Activated naive CD8-positive, alpha-beta T cell (primary cell): ENCODE data around the gene HOXB3.
A peak's percentile ranks its signal among the peaks of the same experiment; 100 is the strongest.
"Not testable (repeated sequence)": the region's sequence is repeated elsewhere in the genome, so short reads cannot be mapped to it uniquely, and the experiment has no call there.

Experiments used
- H3K27ac Mint-ChIP-seq: one replicate; pipeline ENCODE4 v1.8.0; 2021; ENCODE audit warnings: mixed read lengths
- H3K27me3 Mint-ChIP-seq: one replicate; pipeline ENCODE4 v1.8.0; 2021; ENCODE audit warnings: mixed read lengths
- H3K36me3 Mint-ChIP-seq: one replicate; pipeline ENCODE4 v1.8.0; 2021; ENCODE audit warnings: mixed read lengths
- H3K4me1 Mint-ChIP-seq: one replicate; pipeline ENCODE4 v1.8.0; 2021; ENCODE audit warnings: low read depth, mixed read lengths
- H3K4me3 Mint-ChIP-seq: one replicate; pipeline ENCODE4 v1.8.0; 2021; ENCODE audit warnings: mild to moderate bottlenecking, mixed read lengths
- H3K9me3 Mint-ChIP-seq: one replicate; pipeline ENCODE4 v1.8.0; 2021; ENCODE audit warnings: low read depth, mixed read lengths

Gene HOXB3

DNA sequence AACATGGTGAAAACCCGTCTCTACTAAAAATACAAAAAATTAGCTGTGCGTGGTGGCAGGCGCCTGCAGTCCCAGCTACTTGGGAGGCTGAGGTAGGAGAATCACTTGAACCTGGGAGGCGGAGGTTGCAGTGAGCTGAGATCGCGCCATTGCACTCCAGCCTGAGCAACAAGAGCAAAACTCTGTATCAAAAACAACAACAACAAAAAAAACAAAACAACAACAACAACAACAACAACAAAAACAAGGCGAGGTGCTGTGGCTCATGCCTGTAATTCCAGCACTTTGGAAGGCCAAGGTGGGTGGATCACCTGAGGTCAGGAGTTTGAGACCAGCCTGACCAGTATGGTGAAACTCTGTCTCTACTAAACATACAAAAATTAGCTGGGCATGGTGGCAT, 80.3 kb downstream of the HOXB3 start:
- not testable (repeated sequence) for H3K36me3 Mint-ChIP-seq
- H3K4me1 Mint-ChIP-seq = peaks cover 37% of the 10 kb centered on the region

GRCh38 chr17:48506246-48506645, 83.8 kb downstream of the HOXB3 start:
- Mint-ChIP-seq H3K4me1 (peaks cover 19% of the 10 kb centered on the region), H3K4me3 (no peak overlapping the region), H3K36me3 (no peaks in the 10 kb centered on the region), H3K27ac (no peak overlapping the region), H3K27me3 (peaks cover 14% of the 10 kb centered on the region), H3K9me3 (no peaks in the 10 kb centered on the region)

More for the DNA sequence above, 80.3 kb downstream of the HOXB3 start:
- not testable (repeated sequence) for H3K9me3 Mint-ChIP-seq, H3K27ac Mint-ChIP-seq, H3K4me3 Mint-ChIP-seq
- H3K27me3 Mint-ChIP-seq = peaks cover 13% of the 10 kb centered on the region

GRCh38 chr17:48505788-48506187, 84.3 kb downstream of the HOXB3 start:
- Mint-ChIP-seq H3K27ac (peak overlapping the region; percentile 41), H3K4me1 (peaks cover 16% of the 10 kb centered on the region), H3K36me3 (no peaks in the 10 kb centered on the region), H3K27me3 (peaks cover 14% of the 10 kb centered on the region), H3K4me3 (no peak overlapping the region), H3K9me3 (no peaks in the 10 kb centered on the region)

- H3K27ac Mint-ChIP-seq = no peak overlapping the region
- peaks cover 10% of the 10 kb centered on the region for H3K4me1 Mint-ChIP-seq
- H3K27me3 Mint-ChIP-seq = peaks cover 17% of the 10 kb centered on the region
- no peak overlapping the region for H3K4me3 Mint-ChIP-seq
- H3K36me3 Mint-ChIP-seq = no peaks in the 10 kb centered on the region
- H3K9me3 Mint-ChIP-seq = no peaks in the 10 kb centered on the region
Observed at GRCh38 chr17:48504953-48505352, 85.1 kb downstream of the HOXB3 start.

- H3K4me3 Mint-ChIP-seq = no peak overlapping the region
- H3K9me3 Mint-ChIP-seq = no peaks in the 10 kb centered on the region
- no peak overlapping the region for H3K27ac Mint-ChIP-seq
- H3K27me3 Mint-ChIP-seq = peaks cover 17% of the 10 kb centered on the region
- no peaks in the 10 kb centered on the region for H3K36me3 Mint-ChIP-seq
- H3K4me1 Mint-ChIP-seq = peaks cover 10% of the 10 kb centered on the region
Observed at GRCh38 chr17:48503747-48504146, 86.3 kb downstream of the HOXB3 start.

DNA sequence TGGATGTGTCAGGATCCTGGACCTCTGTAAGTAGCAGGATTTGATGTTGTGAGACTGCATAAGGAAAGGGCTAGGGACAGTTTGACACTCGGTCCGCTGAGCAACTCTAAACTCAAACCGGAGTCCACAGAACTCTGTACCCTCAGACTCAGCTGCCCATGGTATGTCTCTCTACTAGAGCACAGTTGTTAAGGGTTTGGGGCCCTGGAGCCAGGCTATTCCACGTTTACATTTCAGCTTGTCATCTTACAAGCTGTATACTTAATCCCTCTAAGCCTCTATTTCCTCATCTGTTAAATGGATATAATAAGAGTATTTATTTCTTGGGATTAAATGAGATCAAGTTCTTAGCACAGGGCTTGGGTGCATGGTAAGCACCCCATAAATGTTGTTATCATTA, 87.1 kb downstream of the HOXB3 start:
- Mint-ChIP-seq H3K27ac (no peak overlapping the region), H3K27me3 (peaks cover 14% of the 10 kb centered on the region), H3K4me3 (no peak overlapping the region), H3K4me1 (peaks cover 10% of the 10 kb centered on the region), H3K9me3 (no peaks in the 10 kb centered on the region), H3K36me3 (no peaks in the 10 kb centered on the region)

DNA sequence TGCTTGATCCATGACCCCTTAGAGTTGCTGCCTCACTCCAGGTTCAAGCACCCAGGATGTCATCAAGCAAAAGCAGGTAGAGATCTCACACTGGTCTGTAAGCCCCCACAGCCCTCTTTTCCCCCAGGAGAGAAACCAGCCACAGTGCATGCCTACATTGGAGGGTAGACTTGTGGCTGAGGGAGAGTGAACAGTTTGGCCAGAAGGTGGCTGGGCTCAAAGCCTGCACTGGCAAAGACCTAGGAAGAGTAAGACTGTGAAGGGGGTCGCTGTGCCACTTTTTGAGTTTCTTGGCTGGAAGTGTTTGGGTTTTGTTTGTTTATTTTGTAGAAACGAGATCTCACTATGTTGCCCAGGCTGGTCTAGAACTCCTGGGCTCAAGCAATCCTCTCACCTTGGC, 87.7 kb downstream of the HOXB3 start:
- no peaks in the 10 kb centered on the region for H3K36me3 Mint-ChIP-seq
- H3K4me3 Mint-ChIP-seq = no peak overlapping the region
- peaks cover 14% of the 10 kb centered on the region for H3K27me3 Mint-ChIP-seq
- no peak overlapping the region for H3K27ac Mint-ChIP-seq
- peaks cover 10% of the 10 kb centered on the region for H3K4me1 Mint-ChIP-seq
- no peaks in the 10 kb centered on the region for H3K9me3 Mint-ChIP-seq

DNA sequence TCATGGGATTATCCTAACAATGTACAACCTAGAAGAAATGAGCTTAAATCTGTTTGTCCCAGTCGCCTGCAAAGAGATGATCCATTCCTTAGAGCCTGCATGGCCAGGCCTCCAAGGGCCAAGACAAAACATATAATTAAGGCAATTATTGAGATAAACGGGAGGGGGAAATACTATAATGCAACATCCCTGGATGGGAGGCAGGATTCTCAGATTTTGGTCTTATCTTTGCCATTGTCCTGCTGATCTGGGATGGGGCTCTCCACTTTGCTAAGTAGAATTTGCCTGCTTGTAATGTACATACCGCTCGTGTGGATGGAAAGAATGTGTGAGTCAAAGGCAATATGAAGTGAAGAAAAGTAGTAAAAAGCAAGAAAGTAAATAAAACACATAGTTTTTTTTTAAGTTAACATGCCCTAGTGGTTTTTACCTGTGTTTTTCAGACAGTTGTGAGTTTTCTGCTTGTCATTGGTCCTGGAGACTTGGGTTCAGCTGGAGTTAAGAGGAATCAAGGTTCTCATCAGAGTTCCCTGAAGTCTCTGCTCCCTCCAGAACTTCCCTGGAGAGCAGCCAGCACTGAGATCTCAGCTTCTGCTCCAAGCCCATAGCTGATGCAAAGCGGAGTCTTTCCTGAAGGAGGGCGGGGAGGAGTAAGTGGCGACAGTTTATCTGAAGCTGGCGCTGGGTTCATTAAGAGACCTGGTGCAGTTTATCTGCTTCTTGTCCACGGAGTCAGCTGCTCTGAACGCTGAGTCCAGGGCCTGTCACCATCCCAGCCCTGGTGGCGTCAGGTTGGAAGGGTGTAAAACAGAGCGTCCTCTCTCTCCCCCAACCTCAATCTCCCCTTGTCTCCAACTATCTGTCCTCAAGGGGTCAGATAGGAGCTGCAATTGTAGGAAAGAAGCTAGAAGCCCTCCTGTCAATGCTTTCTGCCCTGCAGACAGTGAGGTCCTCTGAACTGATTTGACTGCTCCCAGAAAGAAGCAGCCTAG, 89.3 kb downstream of the HOXB3 start:
- Mint-ChIP-seq H3K4me3 (no peak overlapping the region), H3K36me3 (no peaks in the 10 kb centered on the region), H3K9me3 (no peaks in the 10 kb centered on the region), H3K27me3 (peaks cover 16% of the 10 kb centered on the region), H3K4me1 (peaks cover 6% of the 10 kb centered on the region), H3K27ac (no peak overlapping the region)

DNA sequence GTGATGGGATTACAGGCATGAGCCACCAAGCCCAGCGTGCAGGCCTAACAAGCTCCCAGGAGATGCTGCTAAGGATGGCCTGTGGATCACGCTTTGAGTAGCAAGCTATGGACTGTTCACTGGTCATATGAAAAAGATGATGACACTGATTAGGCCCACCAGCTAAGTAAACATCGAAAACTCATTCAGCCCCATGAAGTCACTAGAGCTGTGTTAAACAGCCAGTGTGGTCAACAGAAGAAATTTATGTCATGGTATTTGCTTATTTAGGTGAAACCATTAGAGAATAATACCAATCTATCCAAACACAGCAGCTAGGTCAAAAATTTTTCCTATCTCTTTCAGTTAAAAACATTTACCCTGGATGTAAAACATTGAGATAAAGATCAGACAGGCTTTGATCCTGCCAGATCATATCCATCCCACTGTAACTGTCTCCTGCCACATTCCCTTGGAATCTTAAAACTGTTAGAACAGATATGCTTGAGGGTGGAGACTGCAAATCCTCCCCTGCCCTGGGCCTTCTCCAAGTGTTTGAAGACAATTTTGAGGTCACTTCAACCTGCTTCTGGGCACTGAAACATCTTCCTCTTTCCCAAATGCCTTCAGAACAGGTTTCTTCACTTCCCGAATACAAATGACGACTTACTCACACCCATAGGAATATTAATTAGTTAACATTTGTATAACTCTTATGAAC, 90.2 kb downstream of the HOXB3 start:
- Mint-ChIP-seq H3K9me3 (no peaks in the 10 kb centered on the region), H3K27ac (no peak overlapping the region), H3K36me3 (no peaks in the 10 kb centered on the region), H3K4me1 (no peaks in the 10 kb centered on the region), H3K27me3 (peaks cover 17% of the 10 kb centered on the region), H3K4me3 (no peak overlapping the region)

GRCh38 chr17:48499248-48499647, 90.8 kb downstream of the HOXB3 start:
- Mint-ChIP-seq H3K36me3 (no peaks in the 10 kb centered on the region), H3K4me3 (no peak overlapping the region), H3K27me3 (peaks cover 23% of the 10 kb centered on the region), H3K4me1 (no peaks in the 10 kb centered on the region), H3K9me3 (no peaks in the 10 kb centered on the region), H3K27ac (no peak overlapping the region)
